GM13976 (cell line): ENCODE measurements around the gene LRRC56.

Experiments used
- DNase-seq: peaks from one replicate; pipeline ENCODE4 v3.0.0; 2012; ENCODE audit warnings: low spot score
- in situ Hi-C: fragments of 300-500 bp; cut with MboI; formaldehyde crosslinking; loops from one replicate; pipeline ENCODE4 v1.12.0; 2022; ENCODE audit warnings: low sequenced_read_pairs, mixed read lengths, inconsistent platforms; ENCODE audit not compliant: unreplicated experiment
- TF ChIP-seq, protein P1 (sequence below): IDR thresholded peaks from 2 replicates; pipeline ENCODE4 v1.5.1; 2012; ENCODE audit warnings: borderline replicate concordance, mild to moderate bottlenecking; ENCODE audit not compliant: insufficient read depth; ENCODE audit errors: extremely low read depth, missing control alignments, control extremely low read depth

Gene LRRC56

DNA sequence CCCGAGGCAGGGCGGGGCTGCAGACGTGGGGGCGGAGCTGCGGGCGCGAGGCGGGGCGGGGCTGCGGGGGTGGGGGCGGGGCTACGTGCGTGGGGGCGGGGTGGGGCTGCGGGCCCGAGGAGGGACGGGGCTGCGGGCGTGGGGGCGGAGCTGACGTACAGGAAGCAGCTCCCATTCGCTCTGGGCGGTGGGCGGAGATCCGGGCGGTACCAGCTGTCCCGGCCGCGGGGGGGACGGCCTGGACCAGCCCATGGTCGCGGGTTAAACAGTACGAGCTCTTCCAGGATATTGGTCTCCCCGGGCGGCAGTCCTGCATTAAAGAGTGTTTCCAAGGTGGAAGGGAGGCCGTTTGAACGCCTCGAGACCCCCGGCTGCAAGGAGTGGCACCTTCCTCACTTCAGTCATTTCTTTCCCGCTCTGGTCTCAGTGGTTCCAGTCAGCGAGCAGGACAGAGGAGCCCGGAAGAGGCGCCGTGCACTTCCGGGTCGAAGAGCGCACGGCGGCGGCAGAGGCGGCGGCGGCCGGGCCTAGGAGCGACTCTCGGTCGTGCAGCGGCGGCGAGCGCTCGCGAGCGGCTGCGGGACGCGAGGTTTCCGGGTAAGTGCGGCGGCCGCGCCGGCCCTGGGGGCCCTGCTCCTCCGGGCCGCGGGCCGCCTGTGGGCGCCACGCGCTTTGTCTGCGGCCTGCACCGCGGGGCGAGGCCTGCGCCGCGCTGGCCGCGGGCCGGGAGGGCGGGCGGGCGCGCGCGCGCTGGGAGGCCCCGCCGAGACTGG lies 38.9 kb downstream of the LRRC56 start, which contains the start of gene PHRF1:
Gene PHRF1, plus strand, starts transcription at position 475 of the 773 bp plus-strand sequence. CDS start 5,043 bp downstream, outside the sequence.
- in situ Hi-C loops, result no loop called here
- DNase-seq, result peak; percentile 100

DNA sequence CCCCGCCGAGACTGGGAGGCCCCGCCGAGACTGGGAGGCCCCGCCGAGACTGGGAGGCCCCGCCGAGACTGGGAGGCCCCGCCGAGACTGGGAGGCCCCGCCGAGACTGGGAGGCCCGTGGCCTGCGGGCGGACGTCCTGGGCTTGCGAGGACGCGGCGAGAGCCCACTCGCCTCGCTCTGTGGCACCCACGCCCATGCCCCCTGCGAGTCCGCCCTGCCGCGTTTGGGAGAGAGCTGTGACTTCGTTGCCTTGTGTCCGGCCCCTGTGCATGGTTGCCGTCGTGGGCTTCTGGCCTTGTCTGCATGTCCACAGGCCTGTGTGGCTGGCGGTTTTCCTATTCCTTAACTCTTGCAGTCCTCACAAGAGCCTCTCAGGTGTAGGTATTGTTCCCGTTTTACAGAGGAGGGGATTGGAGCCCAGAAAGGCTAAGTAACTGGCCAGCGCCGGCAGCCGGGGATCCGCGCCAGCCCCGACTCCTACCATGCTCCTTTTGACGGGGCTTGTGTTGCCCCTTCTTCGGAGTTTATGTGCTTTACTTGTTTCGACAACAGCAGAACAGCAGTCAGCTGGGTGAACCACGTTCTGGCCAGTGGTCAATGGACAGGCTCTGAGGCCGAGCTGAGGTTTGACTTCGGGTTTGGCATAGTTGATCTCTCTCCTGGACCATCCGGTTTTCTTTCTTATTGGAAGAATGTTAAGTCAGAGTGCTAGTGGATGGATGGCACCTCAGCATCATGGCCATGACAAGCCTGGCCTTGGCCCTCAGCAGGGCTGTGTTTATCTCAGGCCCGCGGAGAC lies 39.7 kb downstream of the LRRC56 start:
- no peak for DNase-seq
- in situ Hi-C loops, result no loop called here
- TF ChIP-seq, protein P1, sequence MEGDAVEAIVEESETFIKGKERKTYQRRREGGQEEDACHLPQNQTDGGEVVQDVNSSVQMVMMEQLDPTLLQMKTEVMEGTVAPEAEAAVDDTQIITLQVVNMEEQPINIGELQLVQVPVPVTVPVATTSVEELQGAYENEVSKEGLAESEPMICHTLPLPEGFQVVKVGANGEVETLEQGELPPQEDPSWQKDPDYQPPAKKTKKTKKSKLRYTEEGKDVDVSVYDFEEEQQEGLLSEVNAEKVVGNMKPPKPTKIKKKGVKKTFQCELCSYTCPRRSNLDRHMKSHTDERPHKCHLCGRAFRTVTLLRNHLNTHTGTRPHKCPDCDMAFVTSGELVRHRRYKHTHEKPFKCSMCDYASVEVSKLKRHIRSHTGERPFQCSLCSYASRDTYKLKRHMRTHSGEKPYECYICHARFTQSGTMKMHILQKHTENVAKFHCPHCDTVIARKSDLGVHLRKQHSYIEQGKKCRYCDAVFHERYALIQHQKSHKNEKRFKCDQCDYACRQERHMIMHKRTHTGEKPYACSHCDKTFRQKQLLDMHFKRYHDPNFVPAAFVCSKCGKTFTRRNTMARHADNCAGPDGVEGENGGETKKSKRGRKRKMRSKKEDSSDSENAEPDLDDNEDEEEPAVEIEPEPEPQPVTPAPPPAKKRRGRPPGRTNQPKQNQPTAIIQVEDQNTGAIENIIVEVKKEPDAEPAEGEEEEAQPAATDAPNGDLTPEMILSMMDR, result no peak

More for the DNA sequence above, 38.9 kb downstream of the LRRC56 start, which contains the start of gene PHRF1:
- TF ChIP-seq, protein P1, result no peak

DNA sequence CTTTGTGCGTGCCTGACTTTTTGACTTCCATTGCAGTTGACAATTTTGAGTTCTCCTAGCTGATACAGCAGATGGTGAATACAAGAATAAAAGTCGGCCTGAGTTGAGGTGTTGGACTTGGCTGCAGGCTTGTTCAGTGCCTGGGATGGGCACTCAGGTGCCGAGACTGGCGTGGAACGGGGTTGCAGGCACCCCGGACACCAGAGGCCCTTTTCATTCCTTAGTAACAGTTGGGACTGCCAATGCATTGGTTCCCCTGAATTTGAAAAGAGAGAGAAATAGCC lies 40.2 kb downstream of the LRRC56 start:
- TF ChIP-seq, protein P1, result no peak
- in situ Hi-C loops, result no loop called here
- DNase-seq, result no peak

DNA sequence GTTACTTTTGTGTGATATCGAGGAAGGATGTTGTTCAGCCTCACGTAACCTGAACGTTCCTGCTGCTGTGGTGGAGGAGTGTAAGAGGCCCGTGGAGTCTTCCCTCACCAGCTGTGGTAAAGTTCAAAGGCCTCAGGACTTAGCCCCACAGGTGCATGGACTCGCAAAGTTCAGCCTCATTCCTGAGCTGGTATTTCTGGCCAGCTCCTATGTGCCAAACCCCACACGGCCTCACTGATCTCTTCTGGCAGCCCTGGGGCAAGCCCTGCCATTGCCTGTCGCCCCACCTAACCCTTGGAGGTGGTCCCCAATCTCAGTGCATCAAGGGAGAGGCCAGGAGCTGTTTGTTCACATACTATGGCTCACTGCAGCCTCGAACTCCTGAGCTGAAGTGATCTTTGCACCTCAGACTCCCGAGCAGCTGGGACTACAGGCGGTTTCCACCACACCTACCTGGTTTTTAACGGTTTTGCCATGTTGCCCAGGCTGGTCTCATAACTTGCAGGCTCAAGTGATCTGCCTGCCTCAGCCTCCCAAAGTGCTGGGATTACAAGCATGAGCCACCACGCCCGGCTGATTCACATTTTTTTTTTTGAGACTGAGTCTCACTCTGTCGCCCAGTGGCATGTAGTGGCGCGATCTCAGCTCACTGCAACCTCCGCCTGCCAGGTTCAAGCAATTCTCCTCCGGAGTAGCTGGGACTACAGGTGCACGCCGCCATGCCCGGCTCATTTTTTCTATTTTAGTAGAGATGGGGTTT lies 41.1 kb downstream of the LRRC56 start:
- TF ChIP-seq, protein P1, result no peak
- DNase-seq, result no peak
- in situ Hi-C loops, result no loop called here

DNA sequence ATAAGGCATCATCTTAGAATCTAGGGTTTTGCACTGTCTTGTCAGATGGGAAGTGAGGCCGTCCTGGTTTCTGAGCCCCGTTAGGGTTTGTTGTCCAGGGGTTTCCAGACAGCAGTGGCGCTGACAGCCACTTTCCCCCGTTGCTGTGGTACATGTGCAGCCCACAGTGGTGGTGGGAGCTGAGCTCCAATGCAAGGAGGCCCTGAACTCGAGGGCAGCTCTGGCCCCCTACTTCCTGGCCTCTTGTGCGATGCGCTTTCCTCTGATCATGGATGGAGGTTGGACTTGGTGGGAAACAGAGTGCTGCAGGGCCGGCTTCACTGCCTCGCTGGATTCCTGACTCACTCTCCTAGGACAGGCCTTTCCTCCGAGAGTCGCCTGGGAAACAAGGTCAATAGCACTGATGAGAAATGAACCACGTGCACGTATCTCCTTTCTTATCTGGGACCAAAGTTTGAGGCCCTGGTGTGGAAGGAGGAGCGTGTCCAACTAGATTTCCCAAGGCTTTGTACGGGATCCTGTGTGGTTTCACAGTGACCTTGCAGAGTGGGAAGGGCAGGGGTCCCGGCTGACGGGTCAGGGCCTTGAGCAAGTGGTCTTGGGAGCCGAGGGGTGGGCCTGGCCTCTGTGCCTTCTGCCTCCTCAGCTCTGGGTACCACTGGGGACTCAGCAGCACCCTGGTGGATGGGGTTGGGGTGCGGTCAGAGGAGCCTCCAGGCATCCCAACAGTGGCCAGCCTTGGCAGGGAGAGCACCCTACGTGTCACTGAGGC lies 42.7 kb downstream of the LRRC56 start:
- DNase-seq, result no peak
- in situ Hi-C loops, result no loop called here
- TF ChIP-seq, protein P1, result no peak

DNA sequence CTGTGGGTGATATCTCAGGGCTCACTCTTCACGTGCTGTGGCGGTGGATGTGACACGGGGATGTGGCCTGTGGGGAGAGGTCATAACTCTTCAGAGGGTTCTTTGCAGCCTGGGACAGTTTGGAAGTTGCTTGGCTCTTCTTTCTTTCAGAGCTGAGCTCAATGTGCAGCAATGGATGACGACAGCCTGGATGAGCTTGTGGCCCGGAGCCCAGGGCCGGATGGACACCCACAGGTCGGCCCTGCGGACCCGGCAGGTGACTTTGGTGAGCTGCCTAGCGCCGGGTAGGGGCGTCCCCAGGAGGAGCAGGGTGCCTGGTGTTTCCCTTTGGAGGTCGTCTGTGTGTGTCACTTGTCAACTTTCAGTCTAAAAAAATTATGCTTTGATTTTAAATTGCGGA lies 44.0 kb downstream of the LRRC56 start:
- in situ Hi-C loops, result no loop called here

More for the DNA sequence above, 44.0 kb downstream of the LRRC56 start:
- no peak for DNase-seq
- TF ChIP-seq, protein P1, result no peak
